ENCODE measurements around the gene MYO1E.
A peak's percentile ranks its signal among the peaks of the same experiment; 100 is the strongest.

Gene MYO1E

GRCh38 chr15:59315914-59316451 lies 56.7 kb downstream of the MYO1E start:
- no peak for DNase-seq (ENCODE audit: low read depth in 2 of 2)

- DNase-seq (ENCODE audit: low read depth in 2 of 2), result no peak
These were observed 58.9 kb downstream of the MYO1E start for GRCh38 chr15:59313641-59314332.

GRCh38 chr15:59312205-59312604 lies 60.5 kb downstream of the MYO1E start:
- DNase-seq (ENCODE audit: low read depth in 2 of 2), result no peak

- no peak for DNase-seq (ENCODE audit: low read depth in 2 of 2)
These were observed 61.5 kb downstream of the MYO1E start for GRCh38 chr15:59311195-59311594.

- no peak for DNase-seq (ENCODE audit: low read depth in 2 of 2)
These were observed 63.3 kb downstream of the MYO1E start for GRCh38 chr15:59309405-59309804.

- no peak for DNase-seq (ENCODE audit: low read depth in 2 of 2)
These were observed 65.5 kb downstream of the MYO1E start for GRCh38 chr15:59307165-59307537.

GRCh38 chr15:59306520-59307164 lies 66.0 kb downstream of the MYO1E start:
- DNase-seq (ENCODE audit: low read depth in 2 of 2), result no peak

- DNase-seq (ENCODE audit: low read depth in 2 of 2), result no peak
These were observed 67.9 kb downstream of the MYO1E start for GRCh38 chr15:59304807-59305206.

GRCh38 chr15:59304034-59304795 lies 68.5 kb downstream of the MYO1E start:
- DNase-seq (ENCODE audit: low read depth in 2 of 2), result no peak

GRCh38 chr15:59303633-59304032 lies 69.0 kb downstream of the MYO1E start:
- DNase-seq (ENCODE audit: low read depth in 2 of 2), result no peak

GRCh38 chr15:59303136-59303535 lies 69.5 kb downstream of the MYO1E start:
- DNase-seq (ENCODE audit: low read depth in 2 of 2), result no peak

GRCh38 chr15:59301527-59301926 lies 71.1 kb downstream of the MYO1E start:
- no peak for DNase-seq (ENCODE audit: low read depth in 2 of 2)

GRCh38 chr15:59300618-59301139 lies 72.0 kb downstream of the MYO1E start:
- no peak for DNase-seq (ENCODE audit: low read depth in 2 of 2)

- DNase-seq (ENCODE audit: low read depth in 2 of 2), result peak; percentile 31 to 57
These were observed 72.6 kb downstream of the MYO1E start for GRCh38 chr15:59299929-59300617.

- DNase-seq (ENCODE audit: low read depth in 2 of 2), result no peak
These were observed 73.8 kb downstream of the MYO1E start for GRCh38 chr15:59298854-59299250.

- DNase-seq (ENCODE audit: low read depth in 2 of 2), result peak; percentile 8 to 14
These were observed 74.3 kb downstream of the MYO1E start for GRCh38 chr15:59298225-59298853.

- DNase-seq (ENCODE audit: low read depth in 2 of 2), result no peak
These were observed 76.5 kb downstream of the MYO1E start for GRCh38 chr15:59296181-59296617.

- DNase-seq (ENCODE audit: low read depth in 2 of 2), result no peak
These were observed 77.2 kb downstream of the MYO1E start for GRCh38 chr15:59295261-59296001.

GRCh38 chr15:59294574-59295260 lies 78.0 kb downstream of the MYO1E start:
- DNase-seq (ENCODE audit: low read depth in 2 of 2), result no peak

Measured in stimulated activated CD4-positive, alpha-beta T cell treated with anti-CD3 and anti-CD28 coated beads, Interleukin-1b, Interleukin-23, amount 100 ng/mL, for 4 hours (primary cell).